GM19397 (cell line): ENCODE results near the gene MLIP.
A peak's percentile ranks its signal among the peaks of the same experiment; 100 is the strongest.

ENCODE experiments used
- ATAC-seq: cut with Tn5 transposase; IDR thresholded peaks from one replicate; pipeline ENCODE4 v1.9.1; 2021; ENCODE audit warnings: mild to moderate bottlenecking, moderate library complexity; ENCODE audit not compliant: unreplicated experiment

Gene MLIP

DNA sequence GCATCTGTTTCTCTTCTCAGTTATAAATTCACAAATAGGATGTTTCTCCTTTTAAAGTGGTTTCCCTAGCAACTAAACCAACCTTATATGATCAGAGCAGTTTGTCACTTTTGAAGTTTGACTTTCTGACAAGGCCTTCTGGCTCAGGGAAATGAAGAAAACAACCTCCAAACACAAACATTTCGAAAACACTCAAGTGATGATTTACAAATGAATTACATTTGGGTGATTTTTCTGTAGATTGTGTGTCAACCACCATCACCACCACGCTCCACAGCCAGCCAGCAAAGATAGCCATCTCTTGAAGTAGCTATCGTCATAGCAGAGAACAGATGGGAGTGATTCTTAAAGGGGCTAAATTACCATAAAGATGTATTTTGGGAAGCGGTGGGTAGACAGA lies 16.5 kb upstream of the MLIP start:
- ATAC-seq, result no peak

DNA sequence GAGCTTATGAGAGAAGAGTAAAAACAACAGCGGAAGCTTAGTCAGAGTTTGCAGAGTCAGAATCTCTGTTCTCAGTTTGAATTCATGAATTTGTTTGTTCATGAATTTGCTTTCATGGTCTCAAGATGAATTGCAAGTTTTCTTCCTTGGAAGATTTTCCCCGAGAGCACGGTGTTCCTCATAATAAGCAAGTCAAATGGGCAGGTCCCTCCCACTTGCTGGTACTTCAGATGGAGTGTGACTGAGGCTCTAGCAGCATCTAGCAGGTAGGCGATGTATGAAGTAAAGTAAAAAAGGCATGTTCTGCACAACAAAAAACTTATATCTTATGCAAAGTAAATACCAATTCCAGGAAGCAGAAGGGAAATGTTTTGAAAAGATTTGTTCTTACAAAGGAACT lies 15.5 kb upstream of the MLIP start:
- no peak for ATAC-seq

DNA sequence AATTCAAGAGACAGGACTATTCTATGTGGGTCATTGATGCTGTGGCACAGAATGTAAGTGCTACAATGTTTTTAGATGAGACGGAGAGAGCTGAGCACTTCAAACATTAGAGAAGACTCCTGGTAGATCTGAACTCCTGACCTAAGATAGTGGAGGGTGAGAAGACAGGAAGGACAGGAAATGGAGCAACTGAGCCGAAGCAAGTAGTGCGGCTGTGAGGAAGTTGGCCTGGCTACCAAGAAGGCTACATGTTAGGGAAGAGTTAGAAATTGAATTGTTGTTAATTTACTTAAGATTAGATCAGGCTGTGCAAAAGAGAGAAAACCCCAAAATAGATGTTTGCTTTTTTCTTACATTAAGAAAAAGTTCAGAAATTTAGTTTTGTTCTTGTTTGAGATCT lies 14.4 kb upstream of the MLIP start:
- no peak for ATAC-seq

DNA sequence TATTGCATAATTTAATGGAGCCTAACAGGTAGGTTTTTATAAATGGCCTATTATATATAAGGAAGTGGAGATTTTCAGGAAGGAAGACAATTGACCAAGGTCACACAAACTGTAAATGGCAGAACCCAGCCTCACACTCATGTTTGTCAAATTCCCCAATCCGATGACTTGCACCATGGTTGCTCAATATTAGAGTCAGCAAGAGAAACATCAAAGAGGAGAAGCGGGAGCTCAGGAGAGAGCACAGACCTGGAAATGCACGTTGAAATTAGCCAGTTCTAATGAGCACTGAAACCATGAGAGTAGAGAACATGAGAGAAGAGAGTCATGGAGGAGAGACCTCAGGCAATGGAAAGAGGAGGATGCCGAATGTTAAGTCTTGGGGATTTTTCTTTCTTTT lies 13.5 kb upstream of the MLIP start:
- no peak for ATAC-seq

DNA sequence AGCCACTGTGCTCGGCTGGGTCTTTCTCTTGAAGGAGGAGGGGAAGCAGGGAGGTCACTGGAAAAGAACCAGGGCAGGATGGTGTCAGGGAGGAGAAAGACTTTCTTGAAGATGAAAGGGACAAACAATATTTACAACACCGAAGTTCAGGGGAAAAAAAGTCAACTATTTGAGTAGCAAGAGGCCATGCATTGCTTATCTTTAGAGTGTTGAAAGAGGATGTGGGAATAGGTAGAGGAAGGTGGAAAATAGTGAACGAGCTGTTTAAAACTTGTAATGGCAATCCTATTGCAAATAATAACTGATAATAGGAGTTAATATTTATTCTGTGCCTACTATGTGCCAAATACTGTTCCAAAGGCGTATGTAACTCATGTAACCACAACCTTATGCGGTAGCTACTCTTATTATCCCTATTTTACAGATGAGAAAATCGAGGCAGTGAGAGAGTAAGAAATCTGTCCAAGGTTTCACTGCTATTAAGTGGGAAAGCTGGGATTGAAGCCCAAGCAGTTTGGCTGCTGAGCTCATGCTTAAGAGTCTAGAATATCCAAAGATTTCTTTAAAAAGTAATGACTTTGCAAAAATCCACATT lies 12.7 kb upstream of the MLIP start:
- ATAC-seq, result no peak

DNA sequence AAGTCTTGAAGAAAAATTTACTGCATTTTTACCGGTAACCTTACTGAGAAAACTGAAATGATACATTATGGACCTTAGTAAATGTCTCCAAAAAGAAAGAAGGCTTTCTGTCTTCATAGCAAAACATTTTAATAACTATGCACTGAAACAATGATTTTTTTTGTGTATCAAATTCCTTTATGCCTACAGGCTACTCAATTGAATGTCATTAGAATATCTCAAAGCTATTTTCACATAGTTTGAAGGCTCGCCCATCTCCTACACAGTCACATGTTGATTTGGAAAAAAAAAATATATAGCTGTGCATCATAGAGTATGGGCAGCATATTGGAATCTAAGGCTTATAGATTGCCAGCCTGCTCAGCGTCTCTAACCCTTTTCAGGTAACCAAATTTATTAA lies 12.0 kb upstream of the MLIP start:
- ATAC-seq, result no peak

DNA sequence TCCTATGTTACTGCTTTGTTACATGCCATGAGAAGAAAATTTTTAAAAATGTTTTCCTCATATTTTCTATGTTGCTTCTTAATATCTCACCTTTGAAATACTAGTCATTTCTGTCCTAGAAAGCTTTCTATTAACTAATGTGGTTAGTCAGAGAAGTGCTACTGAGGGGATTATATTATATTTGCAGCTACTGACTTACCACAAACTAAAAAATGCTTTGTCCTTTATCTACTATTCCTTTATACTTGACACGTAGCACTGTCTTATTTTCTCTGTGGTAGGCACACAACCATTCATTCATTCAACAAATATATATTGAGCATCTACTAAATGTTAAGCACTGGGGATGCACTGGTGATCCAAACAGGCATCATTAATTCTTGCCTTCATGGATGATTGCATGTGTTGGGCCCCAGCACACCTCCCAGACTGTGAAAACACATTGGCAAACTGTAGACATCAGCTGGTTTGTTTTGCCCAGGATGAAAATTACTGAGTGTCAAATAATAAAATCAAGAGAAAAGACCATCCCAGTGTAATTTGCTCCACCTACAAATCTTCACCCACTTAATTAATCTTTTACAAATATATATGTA lies 10.7 kb upstream of the MLIP start:
- peak; percentile 64 for ATAC-seq

DNA sequence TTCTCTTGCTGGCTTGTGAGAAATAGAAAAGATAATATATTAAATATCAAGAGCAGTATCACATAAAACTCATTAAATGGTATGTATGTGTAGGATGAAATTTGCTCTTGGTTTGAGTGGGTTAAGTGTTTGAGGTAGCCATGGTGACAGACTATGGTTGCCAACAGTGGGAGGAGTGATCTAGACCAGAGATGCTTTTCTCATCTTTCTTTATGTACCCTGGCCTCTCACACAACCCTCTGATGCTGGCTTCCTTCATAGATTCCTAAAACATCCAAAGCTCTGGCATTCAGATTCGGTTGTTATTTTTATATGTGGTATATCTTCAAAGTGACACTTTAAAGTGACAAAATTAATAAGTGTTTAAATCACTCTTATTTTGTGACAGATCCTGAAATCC lies 9.0 kb upstream of the MLIP start:
- no peak for ATAC-seq

DNA sequence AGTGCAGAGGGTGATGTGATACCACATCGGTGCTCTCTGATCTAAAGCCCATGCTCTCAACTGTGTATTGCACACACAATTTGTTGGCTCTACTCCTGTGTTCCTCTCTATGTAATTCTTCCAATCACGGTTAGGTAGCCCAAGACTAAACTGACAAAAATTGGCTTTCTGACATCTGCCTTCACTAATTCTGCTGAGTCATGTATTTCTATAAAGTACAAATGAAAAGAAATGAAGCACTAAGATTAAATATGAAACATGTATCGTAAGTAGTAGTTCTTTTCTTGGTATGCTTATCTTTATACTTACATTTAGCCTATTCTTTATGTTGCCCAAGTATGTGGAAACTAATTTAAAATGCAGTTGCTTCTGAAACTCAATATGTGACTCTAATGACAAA lies 7.7 kb upstream of the MLIP start:
- ATAC-seq, result no peak

DNA sequence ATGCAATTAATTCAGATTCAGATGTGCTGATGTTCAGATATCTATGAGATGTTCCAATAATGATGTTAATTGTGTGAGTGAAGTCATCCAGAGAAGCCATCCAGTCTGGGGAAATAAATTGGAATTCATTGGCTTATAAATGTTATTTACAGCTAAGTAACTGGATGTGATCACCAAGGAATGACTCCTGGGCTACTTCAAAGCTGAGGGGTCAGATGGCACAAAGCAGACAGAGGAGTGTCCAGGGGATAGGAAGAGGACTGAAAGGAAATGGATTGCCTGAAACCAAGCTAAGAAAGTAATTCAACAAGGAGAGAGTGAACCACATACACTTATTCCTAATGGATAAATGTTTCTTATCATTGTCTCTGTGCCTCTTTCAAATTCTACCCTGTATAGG lies 4.5 kb upstream of the MLIP start:
- ATAC-seq, result no peak

DNA sequence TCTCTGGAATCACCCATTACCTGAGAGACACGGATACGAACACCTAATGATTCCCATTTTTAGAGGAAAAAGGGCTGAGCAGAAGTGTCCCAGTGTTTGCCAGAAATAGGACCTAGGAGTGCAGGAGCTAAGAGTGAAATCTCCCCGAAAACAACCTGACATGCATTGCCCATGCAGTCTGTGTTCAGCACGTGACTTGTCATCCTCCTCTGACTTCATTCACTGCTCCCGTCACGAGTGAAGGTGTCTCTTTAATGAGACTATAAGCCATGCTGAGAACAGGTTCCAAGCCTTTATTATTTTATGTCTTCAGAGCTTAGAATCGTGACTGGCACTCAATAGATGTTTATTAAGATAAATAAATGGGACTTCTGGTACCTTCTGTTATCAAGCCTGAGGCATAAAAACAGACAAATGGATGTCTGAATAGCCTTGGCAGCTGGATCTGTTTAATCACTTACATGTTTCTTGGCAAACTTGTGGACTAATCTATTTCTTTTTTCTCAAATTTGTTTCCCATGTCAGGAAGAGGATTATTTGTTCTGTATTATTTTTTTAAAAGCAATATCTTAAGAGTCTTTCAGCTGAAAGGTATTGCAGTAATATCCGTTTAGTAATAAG lies 3.7 kb upstream of the MLIP start:
- ATAC-seq, result no peak

DNA sequence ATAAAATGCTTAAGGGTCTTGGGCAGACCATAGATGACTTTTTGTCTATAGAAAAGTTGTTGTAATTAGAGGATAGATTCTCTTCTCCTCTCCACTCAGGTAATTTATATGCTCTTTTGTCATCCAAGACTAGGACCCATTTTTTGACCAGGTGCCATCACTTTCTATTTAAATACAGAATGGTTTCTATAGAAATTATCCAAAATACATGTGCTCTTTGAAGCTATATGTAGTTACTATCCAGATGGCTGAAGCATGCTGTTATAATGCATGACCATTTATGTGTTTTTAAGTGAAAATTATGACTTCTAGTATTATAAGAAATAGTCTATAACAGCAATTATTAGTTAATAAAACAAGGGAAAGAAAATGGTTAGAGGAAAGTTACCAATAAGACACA lies 3.0 kb upstream of the MLIP start:
- ATAC-seq, result no peak

DNA sequence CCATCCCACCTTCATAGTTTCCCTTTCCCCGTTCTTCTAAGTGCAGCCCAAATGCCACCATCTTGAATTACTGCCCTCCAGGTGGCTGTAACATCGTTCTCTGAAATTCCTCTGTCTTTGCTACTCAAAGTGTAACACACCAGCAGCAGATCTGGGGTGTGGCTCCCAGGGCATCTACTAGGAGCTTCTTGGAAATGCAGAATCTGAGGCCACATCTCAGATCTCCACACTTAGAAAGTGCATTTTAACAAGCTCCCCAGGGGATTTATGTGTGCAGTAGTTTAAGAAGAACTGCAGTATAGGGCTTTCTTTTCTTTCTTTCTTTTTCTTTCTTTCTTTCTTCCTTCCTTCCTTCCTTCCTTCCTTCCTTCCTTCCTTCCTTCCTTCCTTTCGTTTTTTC lies 1.7 kb upstream of the MLIP start:
- no peak for ATAC-seq

DNA sequence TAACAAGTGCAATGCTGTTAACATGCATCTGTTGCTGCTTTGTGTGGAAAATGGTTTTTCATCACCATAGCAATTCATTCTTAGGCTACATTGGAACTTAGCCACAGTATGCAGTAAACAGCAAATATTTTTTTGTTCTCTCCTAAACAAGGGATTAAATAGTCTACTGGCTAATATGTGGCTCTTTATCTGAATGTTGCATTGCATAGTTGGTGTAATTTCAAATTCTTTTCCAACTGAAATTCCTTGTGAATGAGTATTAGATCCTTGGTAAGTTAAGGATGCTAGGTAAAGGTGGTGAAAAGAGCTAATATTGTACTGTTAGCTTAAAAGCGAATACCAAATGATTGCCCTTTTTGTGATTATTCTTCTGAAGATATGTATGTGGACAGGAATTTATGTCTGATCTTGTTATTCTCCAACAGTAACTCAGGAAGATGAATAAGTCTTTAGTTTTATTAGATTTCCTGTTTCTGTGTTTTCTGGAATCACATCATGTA lies 958 bp downstream of the MLIP start:
- no peak for ATAC-seq

DNA sequence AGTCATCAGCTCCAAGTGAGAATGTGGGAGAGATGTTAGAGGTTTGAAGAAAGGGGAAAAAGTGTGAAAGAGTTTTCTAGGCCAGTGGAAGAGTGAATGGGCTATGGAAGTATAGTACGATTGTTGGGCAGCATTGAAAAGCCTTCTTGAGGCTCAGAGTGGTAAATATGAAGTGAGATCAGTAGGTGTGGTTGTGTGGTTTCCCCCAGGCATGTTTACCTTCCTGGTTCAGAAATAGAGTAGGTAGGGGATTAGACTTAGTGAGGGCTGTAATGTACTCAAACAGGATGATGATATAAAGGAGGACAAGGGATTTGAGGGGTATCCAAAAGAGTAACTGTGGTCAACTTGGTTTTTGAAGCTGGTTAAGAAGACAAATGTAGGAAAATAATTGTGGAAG lies 3.7 kb downstream of the MLIP start:
- ATAC-seq, result no peak

DNA sequence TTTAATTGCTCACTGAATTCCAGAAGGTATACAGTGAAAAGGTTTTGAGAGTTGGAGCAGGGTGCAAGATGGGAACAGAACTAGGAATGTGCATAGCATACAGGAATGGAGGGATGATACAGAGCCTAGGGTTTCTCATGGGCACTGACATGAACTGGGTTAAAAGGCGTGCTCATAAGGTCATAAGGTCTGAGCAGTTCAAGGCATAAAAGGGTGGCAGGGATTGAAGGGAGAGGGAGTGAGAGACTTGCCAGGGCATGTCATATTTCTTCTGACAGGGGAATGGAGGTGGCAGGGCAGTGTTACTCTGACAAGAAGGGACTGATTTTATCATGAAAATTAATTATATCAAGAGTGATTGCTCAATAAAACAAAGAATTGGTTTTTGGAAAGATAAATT lies 4.7 kb downstream of the MLIP start:
- no peak for ATAC-seq

DNA sequence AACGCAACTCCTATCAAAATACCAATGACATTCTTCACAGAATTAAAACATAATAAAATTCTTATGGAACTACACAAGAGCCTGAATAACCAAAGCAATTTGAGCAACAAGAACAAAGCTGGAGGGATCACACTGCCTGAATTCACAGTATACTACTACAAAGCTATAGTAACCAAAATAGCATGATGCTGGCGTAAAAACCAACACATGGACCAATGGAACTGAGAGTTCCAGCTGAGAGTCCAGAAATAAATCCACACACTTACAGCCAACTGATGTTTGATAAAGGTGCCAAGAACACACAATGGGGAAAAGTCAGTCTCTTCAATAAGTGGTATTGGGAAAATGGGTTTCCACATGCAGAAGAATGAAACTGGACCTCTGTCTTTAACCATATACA lies 6.9 kb downstream of the MLIP start:
- no peak for ATAC-seq

DNA sequence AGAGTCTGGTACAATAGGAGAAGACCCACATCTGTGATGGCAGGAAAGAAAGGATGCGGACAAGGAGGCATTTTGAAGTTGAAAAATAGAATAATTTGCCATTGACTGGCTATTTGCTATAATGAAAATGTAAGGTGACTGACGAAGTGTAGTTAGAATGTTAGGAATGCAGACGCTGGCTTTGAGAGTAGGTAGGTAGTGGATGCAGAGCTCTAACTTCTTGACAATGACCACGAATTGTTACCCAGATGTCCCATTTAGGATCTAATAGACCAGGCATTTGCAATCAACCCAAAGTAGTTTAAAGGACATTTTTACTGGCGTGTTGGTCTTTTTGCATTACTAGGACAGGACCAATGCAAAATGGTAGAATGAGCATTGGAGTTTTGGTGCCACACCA lies 14.2 kb downstream of the MLIP start:
- ATAC-seq, result no peak

DNA sequence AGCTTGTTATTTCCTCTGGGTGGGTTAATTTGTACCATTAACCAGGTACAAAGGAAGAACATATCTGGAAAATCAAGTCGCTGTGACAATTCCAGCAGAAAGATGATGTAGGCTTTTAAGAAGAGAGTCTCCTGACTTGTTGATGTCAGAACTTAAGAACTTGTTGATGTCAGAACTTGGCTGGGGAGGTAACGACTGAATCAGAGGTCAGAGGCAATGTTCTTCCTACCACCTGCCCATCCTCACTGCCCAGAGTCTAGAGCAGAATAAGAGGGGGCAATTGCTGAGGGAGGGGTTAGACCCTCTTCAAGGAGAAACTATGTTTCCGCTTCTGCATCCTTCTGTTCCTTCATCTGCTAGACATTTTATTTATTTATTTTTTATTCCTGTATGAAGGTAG lies 18.9 kb downstream of the MLIP start:
- ATAC-seq, result no peak

DNA sequence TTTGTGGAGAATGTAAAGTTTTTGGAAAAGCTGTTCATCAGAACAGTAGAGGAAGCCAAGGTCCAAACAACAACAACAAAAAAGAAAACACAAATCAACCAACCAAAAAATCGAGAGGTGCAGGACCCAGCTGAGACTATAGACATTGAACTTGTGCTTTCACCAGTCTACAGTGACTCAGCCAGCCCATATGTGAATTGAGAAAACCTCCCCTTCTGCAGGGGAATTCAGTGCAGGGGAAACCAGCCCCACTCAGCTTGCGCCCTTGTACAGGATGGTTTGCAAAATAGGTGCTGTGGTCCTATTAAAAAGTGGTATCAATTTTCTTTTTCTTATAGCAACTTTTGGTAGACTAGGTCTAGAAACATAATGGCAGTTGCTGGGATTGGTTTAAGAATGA lies 21.3 kb downstream of the MLIP start:
- no peak for ATAC-seq

DNA sequence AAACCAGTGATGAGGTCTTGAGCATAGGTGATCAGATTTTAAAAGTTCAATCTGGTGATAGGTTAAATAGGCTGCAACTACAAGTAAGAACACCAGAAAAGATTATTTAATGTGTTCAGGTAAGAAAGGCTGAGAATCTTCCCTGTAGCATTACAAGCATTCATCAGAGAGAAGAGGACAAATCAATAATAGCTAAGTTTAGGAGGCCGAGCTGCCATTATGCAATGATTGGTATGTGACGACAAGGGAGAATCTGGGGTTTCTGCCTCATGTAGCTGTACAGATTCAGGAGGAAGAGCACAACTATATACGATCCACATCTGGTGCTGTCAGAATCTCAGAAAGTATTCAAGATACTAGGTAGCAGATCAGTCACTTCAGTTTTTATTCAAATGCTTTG lies 21.9 kb downstream of the MLIP start:
- ATAC-seq, result no peak

DNA sequence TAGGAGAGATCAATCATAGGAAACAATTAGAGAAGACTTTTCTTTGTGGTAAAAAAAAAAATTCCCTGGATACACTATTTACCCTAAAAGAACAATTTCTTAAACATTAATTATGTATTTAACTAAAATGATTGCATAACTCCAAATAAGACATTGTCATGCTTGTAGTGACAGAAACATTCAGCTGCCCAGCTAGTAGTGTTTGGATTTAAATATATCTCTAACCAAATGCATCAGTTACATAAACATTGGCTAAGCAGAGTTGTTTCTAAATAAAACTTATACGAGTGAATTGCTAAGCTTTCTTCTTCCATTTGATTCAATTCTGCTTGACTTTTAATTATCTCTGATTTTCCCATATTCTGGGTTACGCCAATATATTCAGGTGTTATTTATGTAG lies 23.7 kb downstream of the MLIP start:
- ATAC-seq, result no peak
